ENCODE measurements around the gene TERB2. TPM values are rescaled to one million over a fixed set of nuclear protein-coding genes. Genes with fewer than 3 reads are reported as not detected.
"Not testable (repeated sequence)": the region's sequence is repeated elsewhere in the genome, so short reads cannot be mapped to it uniquely, and the experiment has no call there.

The TERB2 gene
- total RNA-seq, 2 experiments from 2014 or later: not detected

DNA sequence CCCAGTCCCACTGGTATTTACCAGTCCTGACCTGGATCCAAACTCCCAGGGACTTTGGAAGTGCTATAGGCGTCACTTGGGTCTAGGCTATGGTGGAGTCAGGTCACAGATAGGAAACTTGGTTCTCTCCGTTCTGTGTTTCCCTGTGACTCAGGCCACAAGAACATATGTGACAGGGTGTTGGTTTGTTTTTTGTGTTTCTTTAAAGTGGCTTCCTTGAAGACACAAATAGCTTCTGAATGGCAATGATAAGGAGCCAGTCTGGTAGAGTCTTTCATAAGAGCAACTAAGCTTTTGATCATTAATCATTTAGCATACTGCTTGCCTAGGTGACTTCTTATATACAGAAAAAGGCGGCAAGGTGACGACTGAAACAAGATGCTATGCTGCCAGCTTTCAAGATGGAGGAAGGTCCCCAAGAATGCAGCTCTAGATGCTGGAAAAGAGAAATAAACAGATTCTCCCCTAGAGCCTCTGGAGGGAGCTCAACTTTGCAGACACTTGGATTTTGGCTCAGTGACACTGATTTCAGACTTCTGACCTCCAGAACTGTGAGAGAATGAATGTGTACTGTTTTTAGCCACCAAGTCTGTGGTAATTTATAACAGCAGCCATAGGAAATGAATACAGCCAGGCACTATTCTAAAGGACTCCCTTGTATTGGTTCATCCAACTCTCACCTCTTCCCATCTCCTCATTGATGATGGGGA lies 30.0 kb downstream of the TERB2 start:
- H3K36me3 ChIP-seq (ENCODE audit: insufficient read depth, low read length); H3K9me3 Mint-ChIP-seq; H3K4me3 ChIP-seq (ENCODE audit: low read length); H3K36me3 Mint-ChIP-seq (ENCODE audit: low read depth); DNase-seq; H3K27ac Mint-ChIP-seq; CTCF ChIA-PET; H3K4me1 ChIP-seq (ENCODE audit: insufficient read depth, low read length); H3K27me3 ChIP-seq (ENCODE audit: control insufficient read depth in 1 of 2, insufficient read depth in 2 of 2, low read length in 2 of 2); ATAC-seq (ENCODE audit: poor library complexity); intact Hi-C loops (cut with DNase I, micrococcal nuclease); H3K9me3 ChIP-seq (ENCODE audit: control insufficient read depth in 1 of 2, insufficient read depth in 1 of 2, low read length in 2 of 2); H3K27ac ChIP-seq (ENCODE audit: low read depth in 1 of 2, low read length in 2 of 2); H3K4me1 Mint-ChIP-seq (ENCODE audit: low read depth); POLR2A ChIA-PET; H3K4me3 Mint-ChIP-seq: not testable (repeated sequence)
- peaks cover 38% of the 10 kb centered on the region for H3K27me3 Mint-ChIP-seq

DNA sequence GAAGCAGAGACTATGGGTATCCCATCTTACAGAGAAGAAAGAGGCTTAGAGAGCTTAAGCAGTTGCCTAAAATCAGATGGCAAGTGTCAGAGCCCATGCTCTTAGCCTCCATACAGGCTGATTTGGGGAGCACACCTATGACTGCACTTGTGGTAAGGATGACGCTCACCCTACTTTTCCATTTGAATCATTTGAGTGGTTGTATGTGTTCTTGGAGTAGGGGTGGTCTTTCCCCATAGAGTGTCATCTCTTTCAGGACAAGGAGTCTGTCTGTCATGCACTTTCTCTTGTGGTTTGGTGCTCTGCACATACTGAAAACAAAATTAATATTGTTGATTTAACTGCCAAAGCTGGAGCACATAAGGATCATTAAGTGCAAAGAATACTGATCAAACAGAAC lies 31.2 kb downstream of the TERB2 start:
- H3K27ac Mint-ChIP-seq; H3K9me3 Mint-ChIP-seq; ATAC-seq (ENCODE audit: poor library complexity); H3K4me3 ChIP-seq (ENCODE audit: low read length); H3K36me3 ChIP-seq (ENCODE audit: insufficient read depth, low read length); H3K4me1 ChIP-seq (ENCODE audit: insufficient read depth, low read length); H3K4me3 Mint-ChIP-seq; CTCF ChIA-PET; POLR2A ChIA-PET; H3K27ac ChIP-seq (ENCODE audit: low read depth in 1 of 2, low read length in 2 of 2); H3K4me1 Mint-ChIP-seq (ENCODE audit: low read depth); H3K9me3 ChIP-seq (ENCODE audit: control insufficient read depth in 1 of 2, insufficient read depth in 1 of 2, low read length in 2 of 2); DNase-seq; H3K36me3 Mint-ChIP-seq (ENCODE audit: low read depth); H3K27me3 ChIP-seq (ENCODE audit: control insufficient read depth in 1 of 2, insufficient read depth in 2 of 2, low read length in 2 of 2): not testable (repeated sequence)
- intact Hi-C loops (cut with DNase I, micrococcal nuclease): loop anchor here (2.0 kb wide), 2 partner anchors 87 to 93 kb away; no protein-coding TSS in a partner anchor
- H3K27me3 Mint-ChIP-seq: peaks cover 41% of the 10 kb centered on the region

- intact Hi-C loops (cut with DNase I, micrococcal nuclease): loop anchor here (2.0 kb wide), 2 partner anchors 88 to 94 kb away; no protein-coding TSS in a partner anchor
- H3K4me1 Mint-ChIP-seq (ENCODE audit: low read depth); H3K4me3 ChIP-seq (ENCODE audit: low read length); H3K4me3 Mint-ChIP-seq; H3K9me3 Mint-ChIP-seq; DNase-seq; H3K9me3 ChIP-seq (ENCODE audit: control insufficient read depth in 1 of 2, insufficient read depth in 1 of 2, low read length in 2 of 2); CTCF ChIA-PET; ATAC-seq (ENCODE audit: poor library complexity); H3K27me3 ChIP-seq (ENCODE audit: control insufficient read depth in 1 of 2, insufficient read depth in 2 of 2, low read length in 2 of 2); H3K36me3 Mint-ChIP-seq (ENCODE audit: low read depth); POLR2A ChIA-PET; H3K27ac ChIP-seq (ENCODE audit: low read depth in 1 of 2, low read length in 2 of 2); H3K27ac Mint-ChIP-seq; H3K4me1 ChIP-seq (ENCODE audit: insufficient read depth, low read length); H3K36me3 ChIP-seq (ENCODE audit: insufficient read depth, low read length): not testable (repeated sequence)
- peaks cover 47% of the 10 kb centered on the region for H3K27me3 Mint-ChIP-seq
Observed at GRCh38 chr15:44988184-44988869, 31.8 kb downstream of the TERB2 start.

GRCh38 chr15:44988870-44989219 lies 32.4 kb downstream of the TERB2 start:
- H3K4me1 Mint-ChIP-seq (ENCODE audit: low read depth): not testable (repeated sequence)
- intact Hi-C loops (cut with DNase I, micrococcal nuclease): loop anchor here (2.0 kb wide), 2 partner anchors 88 to 94 kb away; no protein-coding TSS in a partner anchor

GRCh38 chr15:44997632-44998031 lies 41.1 kb downstream of the TERB2 start:
- H3K27ac Mint-ChIP-seq; POLR2A ChIA-PET; H3K4me1 Mint-ChIP-seq (ENCODE audit: low read depth); H3K4me3 ChIP-seq (ENCODE audit: low read length); H3K4me3 Mint-ChIP-seq; H3K27ac ChIP-seq (ENCODE audit: low read depth in 1 of 2, low read length in 2 of 2); H3K9me3 ChIP-seq (ENCODE audit: control insufficient read depth in 1 of 2, insufficient read depth in 1 of 2, low read length in 2 of 2); CTCF ChIA-PET; H3K36me3 ChIP-seq (ENCODE audit: insufficient read depth, low read length); H3K27me3 ChIP-seq (ENCODE audit: control insufficient read depth in 1 of 2, insufficient read depth in 2 of 2, low read length in 2 of 2); intact Hi-C loops (cut with DNase I, micrococcal nuclease); ATAC-seq (ENCODE audit: poor library complexity); H3K9me3 Mint-ChIP-seq; DNase-seq; H3K4me1 ChIP-seq (ENCODE audit: insufficient read depth, low read length); H3K36me3 Mint-ChIP-seq (ENCODE audit: low read depth): not testable (repeated sequence)
- H3K27me3 Mint-ChIP-seq: peaks cover 14% of the 10 kb centered on the region

More at GRCh38 chr15:44988870-44989219, 32.4 kb downstream of the TERB2 start:
- POLR2A ChIA-PET; CTCF ChIA-PET; H3K27me3 ChIP-seq (ENCODE audit: control insufficient read depth in 1 of 2, insufficient read depth in 2 of 2, low read length in 2 of 2); H3K9me3 Mint-ChIP-seq; H3K4me3 Mint-ChIP-seq; H3K27ac Mint-ChIP-seq; H3K27ac ChIP-seq (ENCODE audit: low read depth in 1 of 2, low read length in 2 of 2); H3K4me3 ChIP-seq (ENCODE audit: low read length); ATAC-seq (ENCODE audit: poor library complexity); DNase-seq; H3K9me3 ChIP-seq (ENCODE audit: control insufficient read depth in 1 of 2, insufficient read depth in 1 of 2, low read length in 2 of 2); H3K36me3 Mint-ChIP-seq (ENCODE audit: low read depth); H3K4me1 ChIP-seq (ENCODE audit: insufficient read depth, low read length); H3K36me3 ChIP-seq (ENCODE audit: insufficient read depth, low read length): not testable (repeated sequence)
- peaks cover 46% of the 10 kb centered on the region for H3K27me3 Mint-ChIP-seq

Data from CD4-positive, alpha-beta T cell (primary cell).